Measurements from ENCODE around the gene TENM3. TPM values are rescaled to one million over a fixed set of nuclear protein-coding genes. Genes with fewer than 3 reads are reported as not detected.

The TENM3 gene
- total and polyA plus RNA-seq, 10 of the 15 experiments (the other 5 are each of a cell fraction or from before 2014, with no cell fraction given), result 0.01 to 1.7 (median 0.08) TPM; not detected in 2

DNA sequence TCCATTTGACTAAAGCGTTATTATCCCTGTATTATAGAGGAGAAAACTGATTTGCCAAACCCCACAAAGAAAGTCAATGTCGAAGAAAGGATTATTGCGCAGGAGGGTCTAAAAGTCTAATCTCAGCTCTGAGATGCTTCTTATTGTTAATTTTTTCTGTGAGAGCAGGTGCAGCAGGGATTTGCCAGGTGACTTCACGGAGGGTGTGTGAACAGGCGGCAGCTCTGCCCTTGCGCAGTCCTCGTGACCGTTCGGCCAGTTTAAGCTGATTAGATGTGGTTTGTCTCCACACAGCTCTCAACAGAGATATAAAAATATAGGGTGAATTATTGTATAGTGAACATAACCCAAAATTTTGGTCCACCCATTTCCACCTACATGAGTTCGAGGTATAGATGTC is 28.5 kb downstream of the TENM3 start:
- Histone ChIP-seq H3K79me2 (ENCODE audit: control insufficient read depth, insufficient read depth, low read length) (no peaks in the 10 kb centered on the region), H3K4me3 (no peak overlapping the region), H3K27me3 (replicated peaks in 1 of 2; ENCODE audit: control insufficient read depth in 2 of 2, insufficient read depth in 2 of 2, low read length in 1 of 2) (no peaks in the 10 kb centered on the region; a peak in 1 of 4 replicates), H2AFZ (ENCODE audit: control insufficient read depth, low read depth, low read length) (no peak overlapping the region), H3K4me1 (ENCODE audit: control insufficient read depth, insufficient read depth, low read length) (no peaks in the 10 kb centered on the region), H3K4me2 (ENCODE audit: control insufficient read depth, insufficient read depth) (no peak overlapping the region), H3K27ac (ENCODE audit: control insufficient read depth, insufficient read depth) (no peak overlapping the region), H3K9ac (ENCODE audit: control insufficient read depth, insufficient read depth, low read length) (no peak overlapping the region), H4K20me1 (ENCODE audit: control insufficient read depth, insufficient read depth) (no peaks in the 10 kb centered on the region), H3K9me3 (replicated peaks; ENCODE audit: control insufficient read depth, insufficient read depth, low read length) (no peaks in the 10 kb centered on the region), H3K36me3 (ENCODE audit: control insufficient read depth in 2 of 2, insufficient read depth in 2 of 2, low read length in 1 of 2) (no peaks in the 10 kb centered on the region)
- TF ChIP-seq BMI1 (IDR thresholded peaks at IDR 0.05; ENCODE audit: borderline replicate concordance), result no peak
- FAIRE-seq (no peak), ATAC-seq (no peak), DNase-seq (ENCODE audit: low read depth, low spot score) (no peak)
- intact Hi-C loops (cut with micrococcal nuclease; ENCODE audit: unreplicated experiment), result no loop called here
- in situ Hi-C loops (cut with MboI), result no loop called here
- POLR2A ChIA-PET, result no interaction called here
- BruUV-seq (replicated peaks), result no TSS peak
- RAD21 ChIA-PET (ENCODE audit: unreplicated experiment), result no interaction called here
- CTCF ChIA-PET, result no interaction called here
- WGBS (ENCODE audit: insufficient coverage, insufficient replicate concordance, low lambda C conversion rate, missing lambda C conversion rate), result 42% methylated on average over 10 of the region's 10 CpGs
- SMC1A ChIA-PET (ENCODE audit: uncharacterized antibody, unreplicated experiment), result no interaction called here

DNA sequence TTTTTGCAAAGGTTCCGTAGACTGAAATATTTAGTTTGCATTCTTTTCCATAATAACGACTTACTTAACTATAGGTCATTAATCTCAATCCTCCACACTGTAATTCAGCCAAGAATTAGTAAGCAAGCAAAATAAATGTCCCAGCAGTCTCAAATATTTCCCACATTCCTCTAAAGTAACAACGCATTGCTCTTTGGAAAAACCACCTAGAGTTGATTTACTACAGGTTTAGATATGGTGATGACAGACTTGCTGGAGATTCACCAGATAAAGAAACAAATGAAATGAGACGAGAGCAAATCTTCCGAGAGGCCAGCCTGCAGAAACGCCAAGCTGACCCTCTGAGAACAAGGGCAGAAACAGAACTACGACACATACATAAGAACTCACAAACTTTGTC is 28.9 kb downstream of the TENM3 start:
- POLR2A ChIA-PET, result no interaction called here
- no peak for ATAC-seq
- no peak overlapping the region for H3K9ac ChIP-seq (ENCODE audit: control insufficient read depth, insufficient read depth, low read length)
- TF ChIP-seq, protein P1, sequence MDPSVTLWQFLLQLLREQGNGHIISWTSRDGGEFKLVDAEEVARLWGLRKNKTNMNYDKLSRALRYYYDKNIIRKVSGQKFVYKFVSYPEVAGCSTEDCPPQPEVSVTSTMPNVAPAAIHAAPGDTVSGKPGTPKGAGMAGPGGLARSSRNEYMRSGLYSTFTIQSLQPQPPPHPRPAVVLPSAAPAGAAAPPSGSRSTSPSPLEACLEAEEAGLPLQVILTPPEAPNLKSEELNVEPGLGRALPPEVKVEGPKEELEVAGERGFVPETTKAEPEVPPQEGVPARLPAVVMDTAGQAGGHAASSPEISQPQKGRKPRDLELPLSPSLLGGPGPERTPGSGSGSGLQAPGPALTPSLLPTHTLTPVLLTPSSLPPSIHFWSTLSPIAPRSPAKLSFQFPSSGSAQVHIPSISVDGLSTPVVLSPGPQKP (IDR thresholded peaks at IDR 0.05; ENCODE audit: low read depth, low read length), result no peak
- TF ChIP-seq, protein P2, sequence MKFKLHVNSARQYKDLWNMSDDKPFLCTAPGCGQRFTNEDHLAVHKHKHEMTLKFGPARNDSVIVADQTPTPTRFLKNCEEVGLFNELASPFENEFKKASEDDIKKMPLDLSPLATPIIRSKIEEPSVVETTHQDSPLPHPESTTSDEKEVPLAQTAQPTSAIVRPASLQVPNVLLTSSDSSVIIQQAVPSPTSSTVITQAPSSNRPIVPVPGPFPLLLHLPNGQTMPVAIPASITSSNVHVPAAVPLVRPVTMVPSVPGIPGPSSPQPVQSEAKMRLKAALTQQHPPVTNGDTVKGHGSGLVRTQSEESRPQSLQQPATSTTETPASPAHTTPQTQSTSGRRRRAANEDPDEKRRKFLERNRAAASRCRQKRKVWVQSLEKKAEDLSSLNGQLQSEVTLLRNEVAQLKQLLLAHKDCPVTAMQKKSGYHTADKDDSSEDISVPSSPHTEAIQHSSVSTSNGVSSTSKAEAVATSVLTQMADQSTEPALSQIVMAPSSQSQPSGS (IDR thresholded peaks at IDR 0.05; ENCODE audit: low read length), result no peak
- TF ChIP-seq TCF7 (IDR thresholded peaks at IDR 0.05; ENCODE audit: borderline replicate concordance), result no peak
- no peak for TF ChIP-seq BRCA1 (IDR thresholded peaks at IDR 0.05; ENCODE audit: low read depth, low read length)
- TF ChIP-seq, protein P3, sequence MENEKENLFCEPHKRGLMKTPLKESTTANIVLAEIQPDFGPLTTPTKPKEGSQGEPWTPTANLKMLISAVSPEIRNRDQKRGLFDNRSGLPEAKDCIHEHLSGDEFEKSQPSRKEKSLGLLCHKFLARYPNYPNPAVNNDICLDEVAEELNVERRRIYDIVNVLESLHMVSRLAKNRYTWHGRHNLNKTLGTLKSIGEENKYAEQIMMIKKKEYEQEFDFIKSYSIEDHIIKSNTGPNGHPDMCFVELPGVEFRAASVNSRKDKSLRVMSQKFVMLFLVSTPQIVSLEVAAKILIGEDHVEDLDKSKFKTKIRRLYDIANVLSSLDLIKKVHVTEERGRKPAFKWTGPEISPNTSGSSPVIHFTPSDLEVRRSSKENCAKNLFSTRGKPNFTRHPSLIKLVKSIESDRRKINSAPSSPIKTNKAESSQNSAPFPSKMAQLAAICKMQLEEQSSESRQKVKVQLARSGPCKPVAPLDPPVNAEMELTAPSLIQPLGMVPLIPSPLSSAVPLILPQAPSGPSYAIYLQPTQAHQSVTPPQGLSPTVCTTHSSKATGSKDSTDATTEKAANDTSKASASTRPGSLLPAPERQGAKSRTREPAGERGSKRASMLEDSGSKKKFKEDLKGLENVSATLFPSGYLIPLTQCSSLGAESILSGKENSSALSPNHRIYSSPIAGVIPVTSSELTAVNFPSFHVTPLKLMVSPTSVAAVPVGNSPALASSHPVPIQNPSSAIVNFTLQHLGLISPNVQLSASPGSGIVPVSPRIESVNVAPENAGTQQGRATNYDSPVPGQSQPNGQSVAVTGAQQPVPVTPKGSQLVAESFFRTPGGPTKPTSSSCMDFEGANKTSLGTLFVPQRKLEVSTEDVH (IDR thresholded peaks at IDR 0.05; ENCODE audit: low read depth, partially characterized antibody), result no peak
- no peak for TF ChIP-seq NFYB (IDR thresholded peaks at IDR 0.05; ENCODE audit: insufficient read depth, low read depth, low read length)
- TF ChIP-seq, protein P4, sequence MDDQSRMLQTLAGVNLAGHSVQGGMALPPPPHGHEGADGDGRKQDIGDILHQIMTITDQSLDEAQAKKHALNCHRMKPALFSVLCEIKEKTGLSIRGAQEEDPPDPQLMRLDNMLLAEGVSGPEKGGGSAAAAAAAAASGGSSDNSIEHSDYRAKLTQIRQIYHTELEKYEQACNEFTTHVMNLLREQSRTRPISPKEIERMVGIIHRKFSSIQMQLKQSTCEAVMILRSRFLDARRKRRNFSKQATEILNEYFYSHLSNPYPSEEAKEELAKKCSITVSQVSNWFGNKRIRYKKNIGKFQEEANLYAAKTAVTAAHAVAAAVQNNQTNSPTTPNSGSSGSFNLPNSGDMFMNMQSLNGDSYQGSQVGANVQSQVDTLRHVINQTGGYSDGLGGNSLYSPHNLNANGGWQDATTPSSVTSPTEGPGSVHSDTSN (IDR thresholded peaks at IDR 0.05; ENCODE audit: insufficient replicate concordance, low read depth, low read length), result no peak
- no peak for TF ChIP-seq SUPT20H (IDR thresholded peaks at IDR 0.05; ENCODE audit: borderline replicate concordance, control insufficient read depth, low read depth, low read length)
- no peak for TF ChIP-seq MEF2B (IDR thresholded peaks at IDR 0.05; ENCODE audit: partially characterized antibody, poor library complexity, severe bottlenecking)
- no peak for TF ChIP-seq HCFC1 (IDR thresholded peaks at IDR 0.05; ENCODE audit: low read length)

More for the DNA sequence above, 28.9 kb downstream of the TENM3 start:
- BruUV-seq (replicated peaks), result no TSS peak
- ChIA-PET SMC1A (ENCODE audit: uncharacterized antibody, unreplicated experiment) (interaction anchor here (1.1 kb wide), 1 partner anchor 20 kb away, joined by 3 read pairs; no protein-coding TSS in a partner anchor), CTCF (no interaction called here), RAD21 (ENCODE audit: unreplicated experiment) (no interaction called here)
- Histone ChIP-seq H3K9me3 (replicated peaks; ENCODE audit: control insufficient read depth, insufficient read depth, low read length) (no peaks in the 10 kb centered on the region), H4K20me1 (ENCODE audit: control insufficient read depth, insufficient read depth) (no peaks in the 10 kb centered on the region), H3K27ac (ENCODE audit: control insufficient read depth, insufficient read depth) (no peak overlapping the region), H3K4me1 (ENCODE audit: control insufficient read depth, insufficient read depth, low read length) (no peaks in the 10 kb centered on the region), H3K36me3 (ENCODE audit: control insufficient read depth in 2 of 2, insufficient read depth in 2 of 2, low read length in 1 of 2) (no peaks in the 10 kb centered on the region), H3K4me3 (no peak overlapping the region), H3K4me2 (ENCODE audit: control insufficient read depth, insufficient read depth) (no peak overlapping the region), H2AFZ (ENCODE audit: control insufficient read depth, low read depth, low read length) (no peak overlapping the region), H3K79me2 (ENCODE audit: control insufficient read depth, insufficient read depth, low read length) (no peaks in the 10 kb centered on the region), H3K27me3 (replicated peaks in 1 of 2; ENCODE audit: control insufficient read depth in 2 of 2, insufficient read depth in 2 of 2, low read length in 1 of 2) (no peaks in the 10 kb centered on the region; a peak in 1 of 4 replicates)
- in situ Hi-C loops (cut with MboI), result no loop called here
- DNase-seq (ENCODE audit: low read depth, low spot score) (no peak), FAIRE-seq (no peak)
- WGBS (ENCODE audit: insufficient coverage, insufficient replicate concordance, low lambda C conversion rate, missing lambda C conversion rate), result 30% methylated on average over 7 of the region's 7 CpGs
- intact Hi-C loops (cut with micrococcal nuclease; ENCODE audit: unreplicated experiment), result no loop called here

Data from GM12878 (cell line).